Measurements from ENCODE around the gene SLC39A9.
"Not testable (repeated sequence)": the region's sequence is repeated elsewhere in the genome, so short reads cannot be mapped to it uniquely, and the experiment has no call there.

Gene SLC39A9

DNA sequence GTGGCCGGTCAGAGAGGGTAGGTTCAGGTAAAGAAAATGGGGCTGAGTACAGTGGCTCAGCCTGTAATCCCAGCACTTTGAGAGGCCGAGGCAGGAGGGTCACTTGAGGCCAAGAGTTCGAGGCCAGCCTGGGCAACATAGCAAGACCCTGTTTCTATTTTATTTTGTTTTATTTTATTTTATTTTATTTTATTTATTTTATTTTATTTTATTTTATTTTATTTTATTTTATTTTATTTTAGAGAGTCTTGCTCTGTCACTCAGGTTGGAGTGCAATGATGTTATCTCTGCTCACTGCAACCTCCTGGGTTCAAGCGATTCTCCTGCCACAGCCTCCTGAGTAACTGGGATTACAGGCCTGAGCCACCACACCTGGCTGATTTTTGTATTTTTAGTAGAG is 99.4 kb downstream of the SLC39A9 start:
- H3K9me3 ChIP-seq; DNase-seq (ENCODE audit: low spot score in 2 of 2); in situ Hi-C loops (cut with MboI; ENCODE audit: low sequenced_read_pairs); H3K36me3 ChIP-seq (replicated peaks); H3K4me1 ChIP-seq; H3K27me3 ChIP-seq (ENCODE audit: low read depth); H3K4me3 ChIP-seq: not testable (repeated sequence)

- H3K36me3 ChIP-seq (replicated peaks); H3K4me3 ChIP-seq; H3K9me3 ChIP-seq; in situ Hi-C loops (cut with MboI; ENCODE audit: low sequenced_read_pairs); DNase-seq (ENCODE audit: low spot score in 2 of 2); H3K4me1 ChIP-seq; H3K27me3 ChIP-seq (ENCODE audit: low read depth): not testable (repeated sequence)
These were observed 99.8 kb downstream of the SLC39A9 start for GRCh38 chr14:69498286-69498685.

DNA sequence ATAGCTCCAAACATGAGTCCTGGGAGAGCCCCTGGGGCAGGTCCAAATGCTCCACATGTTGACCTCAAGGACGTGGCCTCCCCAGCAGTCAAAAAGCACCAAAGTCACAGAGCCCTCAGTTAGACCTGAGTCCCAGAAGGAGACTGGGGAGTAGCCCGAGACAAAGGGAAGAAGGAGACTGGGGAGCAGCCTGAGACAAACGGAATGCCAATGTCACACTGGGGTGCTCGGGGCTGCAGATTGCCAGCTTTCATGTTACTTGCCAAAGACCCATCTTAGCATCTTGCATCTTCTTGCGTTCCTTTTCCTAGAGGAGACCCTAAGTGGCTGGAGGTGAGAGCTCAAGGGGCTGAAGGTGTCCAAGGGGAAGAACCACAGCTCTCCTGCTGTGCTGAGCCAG is 100.9 kb downstream of the SLC39A9 start:
- Histone ChIP-seq H3K27me3 (ENCODE audit: low read depth) (no peaks in the 10 kb centered on the region), H3K9me3 (no peaks in the 10 kb centered on the region), H3K4me1 (no peaks in the 10 kb centered on the region), H3K4me3 (no peak overlapping the region), H3K36me3 (replicated peaks) (no peaks in the 10 kb centered on the region)
- in situ Hi-C loops (cut with MboI; ENCODE audit: low sequenced_read_pairs): no loop called here
- DNase-seq (ENCODE audit: low spot score in 2 of 2): no peak

GRCh38 chr14:69500096-69500495 is 101.6 kb downstream of the SLC39A9 start:
- no peaks in the 10 kb centered on the region for H3K9me3 ChIP-seq
- no peaks in the 10 kb centered on the region for H3K36me3 ChIP-seq (replicated peaks)
- no peaks in the 10 kb centered on the region for H3K27me3 ChIP-seq (ENCODE audit: low read depth)
- in situ Hi-C loops (cut with MboI; ENCODE audit: low sequenced_read_pairs): no loop called here
- no peak for DNase-seq (ENCODE audit: low spot score in 2 of 2)
- no peak overlapping the region for H3K4me3 ChIP-seq
- H3K4me1 ChIP-seq: no peaks in the 10 kb centered on the region

GRCh38 chr14:69500736-69501135 is 102.2 kb downstream of the SLC39A9 start:
- no peak for DNase-seq (ENCODE audit: low spot score in 2 of 2)
- H3K9me3 ChIP-seq: no peaks in the 10 kb centered on the region
- H3K36me3 ChIP-seq (replicated peaks): no peaks in the 10 kb centered on the region
- H3K4me1 ChIP-seq: no peaks in the 10 kb centered on the region
- in situ Hi-C loops (cut with MboI; ENCODE audit: low sequenced_read_pairs): no loop called here
- H3K4me3 ChIP-seq: no peak overlapping the region
- no peaks in the 10 kb centered on the region for H3K27me3 ChIP-seq (ENCODE audit: low read depth)

- H3K9me3 ChIP-seq: no peaks in the 10 kb centered on the region
- in situ Hi-C loops (cut with MboI; ENCODE audit: low sequenced_read_pairs): no loop called here
- no peaks in the 10 kb centered on the region for H3K27me3 ChIP-seq (ENCODE audit: low read depth)
- no peak for DNase-seq (ENCODE audit: low spot score in 2 of 2)
- no peaks in the 10 kb centered on the region for H3K4me1 ChIP-seq
- H3K4me3 ChIP-seq: no peak overlapping the region
- H3K36me3 ChIP-seq (replicated peaks): no peaks in the 10 kb centered on the region
These were observed 102.9 kb downstream of the SLC39A9 start for GRCh38 chr14:69501423-69501838.

GRCh38 chr14:69504775-69505174 is 106.3 kb downstream of the SLC39A9 start:
- no peak overlapping the region for H3K4me3 ChIP-seq
- H3K9me3 ChIP-seq: no peaks in the 10 kb centered on the region
- H3K36me3 ChIP-seq (replicated peaks): no peaks in the 10 kb centered on the region
- H3K27me3 ChIP-seq (ENCODE audit: low read depth): no peaks in the 10 kb centered on the region
- in situ Hi-C loops (cut with MboI; ENCODE audit: low sequenced_read_pairs): no loop called here
- H3K4me1 ChIP-seq: no peaks in the 10 kb centered on the region
- DNase-seq (ENCODE audit: low spot score in 2 of 2): no peak

GRCh38 chr14:69505338-69506240 is 107.1 kb downstream of the SLC39A9 start:
- 0 out of 2 replicates have a peak, but pooled peaks cover 2% of the 10 kb centered on the region for H3K27me3 ChIP-seq (ENCODE audit: low read depth)
- no peaks in the 10 kb centered on the region for H3K9me3 ChIP-seq
- H3K36me3 ChIP-seq (replicated peaks): no peaks in the 10 kb centered on the region
- no peak overlapping the region for H3K4me3 ChIP-seq
- no peak for DNase-seq (ENCODE audit: low spot score in 2 of 2)
- in situ Hi-C loops (cut with MboI; ENCODE audit: low sequenced_read_pairs): no loop called here
- no peaks in the 10 kb centered on the region for H3K4me1 ChIP-seq

DNA sequence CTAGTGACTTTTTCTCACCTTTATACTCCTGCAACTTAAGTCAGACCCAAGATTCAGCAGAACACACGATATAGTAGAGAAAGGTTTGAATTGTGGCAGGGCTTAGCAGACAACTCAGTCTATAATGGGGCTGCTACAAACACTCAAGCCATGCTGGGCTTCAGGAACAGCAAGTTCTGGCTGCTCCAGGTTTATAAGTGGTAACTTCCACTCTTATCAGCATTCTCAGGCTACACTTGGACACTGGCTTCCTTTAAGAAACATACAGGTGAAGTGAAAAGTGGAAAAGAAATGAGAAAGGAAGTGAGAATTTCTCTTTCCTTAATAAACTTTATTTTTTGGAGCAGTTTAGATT is 107.7 kb downstream of the SLC39A9 start:
- Histone ChIP-seq H3K4me1 (no peaks in the 10 kb centered on the region), H3K4me3 (no peak overlapping the region), H3K36me3 (replicated peaks) (no peaks in the 10 kb centered on the region), H3K27me3 (ENCODE audit: low read depth) (0 out of 2 replicates have a peak, but pooled peaks cover 2% of the 10 kb centered on the region), H3K9me3 (no peaks in the 10 kb centered on the region)
- in situ Hi-C loops (cut with MboI; ENCODE audit: low sequenced_read_pairs): no loop called here
- DNase-seq (ENCODE audit: low spot score in 2 of 2): no peak

All from HAP-1 (cell line).